ENCODE measurements around the gene FBXO24. TPM values are rescaled to one million over a fixed set of nuclear protein-coding genes. Genes with fewer than 3 reads are reported as not detected.
A peak's percentile ranks its signal among the peaks of the same experiment; 100 is the strongest.

The FBXO24 gene
- total RNA-seq, 1 donor: 0.54 TPM

DNA sequence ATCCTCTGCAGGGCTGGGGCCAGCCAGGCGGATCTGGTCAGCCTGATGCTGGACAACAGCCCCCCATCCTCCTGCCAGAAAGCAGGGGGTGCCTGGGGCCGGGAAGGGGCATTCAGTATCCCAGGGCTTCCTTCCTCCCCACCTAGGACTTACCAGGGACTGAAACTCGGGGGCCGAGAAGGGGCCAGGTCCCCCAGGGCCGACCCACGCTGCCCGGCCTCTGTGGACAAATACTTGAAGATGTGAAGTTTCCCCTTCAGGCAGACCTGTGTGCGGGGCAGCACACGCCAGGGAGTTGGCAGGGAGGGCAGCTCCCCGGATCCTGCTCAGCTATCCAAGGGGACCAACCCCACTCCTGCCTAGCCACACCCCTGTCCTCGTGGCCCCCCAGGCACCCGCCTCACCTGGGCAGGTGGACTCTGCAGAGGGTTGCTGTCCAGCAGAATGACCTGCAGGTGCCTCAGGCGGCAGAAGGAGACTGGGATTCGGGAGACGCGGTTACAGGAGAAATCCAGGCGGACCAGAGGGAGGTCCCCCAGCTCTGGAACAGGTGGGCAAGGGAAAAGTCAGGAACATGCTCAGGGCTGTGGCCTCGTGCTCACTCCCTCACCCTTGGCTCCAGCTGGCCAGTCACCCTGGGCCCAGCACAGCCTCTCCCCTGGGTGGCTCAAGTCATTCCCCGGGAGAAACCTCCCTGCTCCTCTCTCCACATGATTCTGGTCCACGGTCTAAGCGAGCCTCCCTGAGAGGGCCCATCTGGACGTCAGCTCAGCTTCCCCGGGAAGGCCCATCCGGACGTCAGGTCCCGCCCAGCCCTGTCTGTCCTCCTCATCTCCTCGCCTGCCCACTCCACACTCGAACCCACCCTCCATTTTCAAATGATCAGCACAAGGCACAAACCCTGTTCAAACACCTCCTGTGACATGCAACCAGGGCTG, 7.6 kb upstream of the FBXO24 start:
- no peak for TF ChIP-seq CTCF (IDR thresholded peaks at IDR 0.05; ENCODE audit: insufficient read depth, low read length)
- no peak overlapping the region for H3K4me3 ChIP-seq (ENCODE audit: low read depth, low read length)
- no peak for DNase-seq (ENCODE audit: low read depth)

- H3K4me3 ChIP-seq (ENCODE audit: low read depth, low read length): no peak overlapping the region
- no peak for TF ChIP-seq CTCF (IDR thresholded peaks at IDR 0.05; ENCODE audit: insufficient read depth, low read length)
- no peak for DNase-seq (ENCODE audit: low read depth)
Observed at GRCh38 chr7:100580466-100581283, 5.5 kb upstream of the FBXO24 start.

GRCh38 chr7:100582041-100582579, 4.0 kb upstream of the FBXO24 start:
- no peak for DNase-seq (ENCODE audit: low read depth)
- H3K4me3 ChIP-seq (ENCODE audit: low read depth, low read length): no peak overlapping the region
- TF ChIP-seq CTCF (IDR thresholded peaks at IDR 0.05; ENCODE audit: insufficient read depth, low read length): no peak

- TF ChIP-seq CTCF (IDR thresholded peaks at IDR 0.05; ENCODE audit: insufficient read depth, low read length): no peak
- no peak for DNase-seq (ENCODE audit: low read depth)
- H3K4me3 ChIP-seq (ENCODE audit: low read depth, low read length): peak overlapping the region; percentile 99
Observed at GRCh38 chr7:100582650-100583049, 3.5 kb upstream of the FBXO24 start.

DNA sequence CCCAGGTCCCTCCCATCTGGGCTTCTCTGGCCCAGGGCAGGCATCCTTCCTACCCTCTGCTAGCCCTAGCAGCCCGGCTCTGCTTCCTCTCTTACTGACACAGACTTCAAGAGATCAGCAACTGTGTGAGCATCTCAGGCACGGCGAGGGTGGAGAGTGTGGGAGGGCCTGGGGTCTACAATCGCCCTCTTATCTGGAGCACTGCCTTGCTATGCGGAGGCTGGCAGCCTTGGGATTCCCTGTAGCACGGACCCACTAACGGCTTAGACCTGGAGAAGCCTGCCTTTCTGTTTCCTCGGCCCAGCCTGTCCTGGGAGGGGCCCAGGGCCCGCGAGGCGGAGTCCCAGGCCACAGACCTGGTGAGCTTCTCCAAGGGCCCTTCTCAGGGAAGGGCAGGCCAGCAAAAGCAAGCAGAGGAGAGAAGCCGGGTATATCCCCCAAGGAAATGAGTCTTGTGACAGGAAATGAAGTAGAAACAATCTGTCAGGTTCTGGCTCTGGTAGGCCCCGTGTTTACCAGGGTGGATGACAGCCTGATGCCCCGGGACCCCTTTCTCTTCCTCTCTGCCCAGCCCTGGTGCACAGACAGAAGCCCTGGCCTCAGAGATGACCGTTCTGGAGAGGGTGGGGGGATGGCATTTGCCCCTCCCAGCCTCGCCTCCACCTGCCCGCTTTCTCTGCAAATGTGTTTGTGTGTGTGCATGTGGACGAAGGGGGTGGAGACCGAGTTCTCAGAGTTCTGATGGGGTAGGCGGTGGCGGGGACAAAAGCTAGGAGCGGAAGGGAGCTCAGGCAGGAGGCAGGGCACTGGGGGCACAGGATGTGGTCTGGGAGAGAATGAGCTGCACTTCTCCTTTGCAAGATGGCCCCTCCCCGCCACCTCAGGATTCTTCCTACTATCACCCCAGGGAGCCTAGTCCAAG, 2.7 kb upstream of the FBXO24 start:
- peak; percentile 59 for DNase-seq (ENCODE audit: low read depth)
- TF ChIP-seq CTCF (IDR thresholded peaks at IDR 0.05; ENCODE audit: insufficient read depth, low read length): no peak
- peak overlapping the region; percentile 99 for H3K4me3 ChIP-seq (ENCODE audit: low read depth, low read length)
